H1 (cell line): ENCODE measurements around the gene OR2A42. TPM values are rescaled to one million over a fixed set of nuclear protein-coding genes. Genes with fewer than 3 reads are reported as not detected.
"Not testable (repeated sequence)": the region's sequence is repeated elsewhere in the genome, so short reads cannot be mapped to it uniquely, and the experiment has no call there.

Experiments used
- CTCF ChIA-PET: fragments of 300-600 bp; sonication (Branson Sonifier 250); formaldehyde crosslinking; loops from one replicate; lab custom pipeline; 2021; ENCODE audit not compliant: partially characterized antibody; lab: Charles Lee
- POLR2A ChIA-PET: fragments of 300-600 bp; sonication (Branson Sonifier 250); formaldehyde crosslinking; loops from one replicate; lab custom pipeline; 2021; ENCODE audit warnings: inconsistent platforms; ENCODE audit not compliant: partially characterized antibody; lab: Charles Lee
- DNase-seq, 2 experiments: peaks; one replicate each; pipeline versions ENCODE4 v3.0.0 to v3.0.0-alpha.2; 2010 to 2022; ENCODE audit warnings: low spot score in 2 of 2, low read depth in 1 of 2, mixed read lengths in 1 of 2
- FAIRE-seq: peaks from 2 replicates; lab custom pipeline; 2011; peaks lifted over from hg19 to GRCh38; lab: Jason Lieb, UNC
- H2AFZ ChIP-seq: 2 replicates; pipeline ENCODE4 v1.8.1; 2012; ENCODE audit warnings: low read length, inconsistent platforms
- H2AK5ac ChIP-seq: 2 replicates; pipeline ENCODE4 v1.6.1; 2013; ENCODE audit warnings: low read depth, low read length
- H2BK120ac ChIP-seq: replicated peaks from 2 replicates; pipeline ENCODE3; 2013; ENCODE audit warnings: low read depth, low read length, inconsistent platforms
- H2BK12ac ChIP-seq: 2 replicates; pipeline ENCODE4 v1.6.1; 2013; ENCODE audit warnings: low read depth, low read length
- H2BK15ac ChIP-seq: 2 replicates; pipeline ENCODE4 v1.6.1; 2013; ENCODE audit warnings: low read length
- H2BK20ac ChIP-seq: 2 replicates; pipeline ENCODE4 v1.6.1; 2013; ENCODE audit warnings: low read length
- H2BK5ac ChIP-seq: 2 replicates; pipeline ENCODE4 v1.6.1; 2013; ENCODE audit warnings: low read depth, low read length
- H3K14ac ChIP-seq: 2 replicates; pipeline ENCODE4 v1.6.1; 2013; ENCODE audit warnings: inconsistent platforms; ENCODE audit not compliant: insufficient read length
- H3K18ac ChIP-seq: 2 replicates; pipeline ENCODE4 v1.6.1; 2013; ENCODE audit warnings: low read length; ENCODE audit errors: extremely low read depth
- H3K23ac ChIP-seq: 2 replicates; pipeline ENCODE4 v1.6.1; 2013; ENCODE audit warnings: inconsistent platforms; ENCODE audit not compliant: insufficient read length
- H3K23me2 ChIP-seq: 2 replicates; pipeline ENCODE4 v1.6.1; 2013; ENCODE audit warnings: low read depth, low read length
- H3K27ac ChIP-seq: 2 replicates; pipeline ENCODE4 v1.6.1; 2011; ENCODE audit warnings: low read depth, low read length, inconsistent platforms
- H3K27me3 ChIP-seq, 4 experiments: replicated peaks in 1 of 4; 1 replicate in 1 of 4; 2 replicates in 3 of 4; pipeline versions ENCODE4 v1.6.1 to v1.8.1; 2011 to 2013; ENCODE audit warnings: low read length in 3 of 4, mild to moderate bottlenecking in 3 of 4, inconsistent platforms in 2 of 4, mixed read lengths in 2 of 4, moderate library complexity in 1 of 4; ENCODE audit not compliant: control insufficient read depth in 3 of 4, insufficient read depth in 3 of 4; ENCODE audit errors: extremely low read depth in 1 of 4
- H3K36me3 ChIP-seq, 4 experiments: 2 replicates each; pipeline versions ENCODE4 v1.6.1 to v1.8.1; 2011 to 2013; ENCODE audit warnings: mild to moderate bottlenecking in 4 of 4, low read length in 3 of 4, moderate library complexity in 2 of 4, control low read depth in 1 of 4, inconsistent platforms in 1 of 4; ENCODE audit not compliant: insufficient read depth in 4 of 4, control insufficient read depth in 2 of 4
- H3K4ac ChIP-seq: replicated peaks from 2 replicates; pipeline ENCODE3; 2013; ENCODE audit warnings: low read length, low read depth, mixed read lengths, inconsistent platforms; ENCODE audit not compliant: insufficient read length
- H3K4me1 ChIP-seq, 4 experiments: replicated peaks in 1 of 4; 1 replicate in 1 of 4; 2 replicates in 3 of 4; pipeline versions ENCODE4 v1.6.1 to v1.8.1; 2011 to 2013; ENCODE audit warnings: low read length in 3 of 4, inconsistent platforms in 2 of 4, mixed read lengths in 1 of 4; ENCODE audit not compliant: insufficient read depth in 4 of 4, control insufficient read depth in 3 of 4
- H3K4me2 ChIP-seq, 2 experiments: 2 replicates each; pipeline versions ENCODE4 v1.6.1 to v1.8.1; 2011 to 2013; ENCODE audit warnings: low read depth in 2 of 2, low read length in 2 of 2, control low read depth in 1 of 2, inconsistent platforms in 1 of 2, mild to moderate bottlenecking in 1 of 2; ENCODE audit not compliant: insufficient read depth in 1 of 2
- H3K4me3 ChIP-seq, 4 experiments: fragments of 200-600, 300-600 bp in 1 of 4; sonication (generic), shearing (Covaris generic), sonication (Bioruptor Twin) in 1 of 4; 2 replicates each; pipeline versions ENCODE4 v1.5.1 to v1.8.1; 2011 to 2016; ENCODE audit warnings: low read length in 4 of 4, low read depth in 3 of 4, control low read depth in 2 of 4, inconsistent platforms in 2 of 4, mild to moderate bottlenecking in 2 of 4, mixed read lengths in 1 of 4, moderate library complexity in 1 of 4; ENCODE audit not compliant: insufficient read depth in 2 of 4; ENCODE audit errors: extremely low read depth in 1 of 4
- H3K56ac ChIP-seq: replicated peaks from 2 replicates; pipeline ENCODE3; 2013; ENCODE audit warnings: low read depth, mild to moderate bottlenecking, mixed read lengths, low read length, inconsistent platforms; ENCODE audit not compliant: insufficient read length
- H3K79me1 ChIP-seq: 2 replicates; pipeline ENCODE4 v1.6.1; 2013; ENCODE audit warnings: low read depth, low read length, control low read depth
- H3K79me2 ChIP-seq, 2 experiments: 2 replicates each; pipeline versions ENCODE4 v1.6.1 to v1.8.1; 2012 to 2013; ENCODE audit warnings: low read length in 2 of 2, mild to moderate bottlenecking in 2 of 2, inconsistent platforms in 1 of 2; ENCODE audit not compliant: insufficient read depth in 2 of 2, control insufficient read depth in 1 of 2
- H3K9ac ChIP-seq, 4 experiments: replicated peaks in 1 of 4; 1 replicate in 1 of 4; 2 replicates in 3 of 4; pipeline versions ENCODE4 v1.6.1 to v1.8.1; 2011 to 2013; ENCODE audit warnings: low read depth in 3 of 4, low read length in 3 of 4, control low read depth in 2 of 4, mild to moderate bottlenecking in 2 of 4, moderate library complexity in 2 of 4, inconsistent platforms in 1 of 4; ENCODE audit errors: extremely low read depth in 1 of 4
- H3K9me3 ChIP-seq, 2 experiments: 2 replicates each; pipeline versions ENCODE4 v1.6.1 to v1.8.1; 2012 to 2013; ENCODE audit warnings: mild to moderate bottlenecking in 2 of 2, moderate library complexity in 2 of 2, control low read depth in 1 of 2, inconsistent platforms in 1 of 2, low read depth in 1 of 2, low read length in 1 of 2, mixed read lengths in 1 of 2; ENCODE audit not compliant: insufficient read depth in 2 of 2
- H4K20me1 ChIP-seq, 2 experiments: replicated peaks in 1 of 2; 2 replicates each; pipeline versions ENCODE3 to v1.8.1; 2011 to 2013; ENCODE audit warnings: inconsistent platforms in 2 of 2, low read length in 2 of 2, mild to moderate bottlenecking in 1 of 2; ENCODE audit not compliant: insufficient read depth in 2 of 2, control insufficient read depth in 1 of 2
- H4K5ac ChIP-seq: 2 replicates; pipeline ENCODE4 v1.6.1; 2013; ENCODE audit warnings: low read length, low read depth, mixed read lengths, inconsistent platforms; ENCODE audit not compliant: insufficient read length
- H4K8ac ChIP-seq: 2 replicates; pipeline ENCODE4 v1.8.0; 2013; ENCODE audit warnings: mild to moderate bottlenecking, moderate library complexity, low read length, inconsistent platforms; ENCODE audit not compliant: insufficient read depth; ENCODE audit errors: extremely low read depth
- H4K91ac ChIP-seq: replicated peaks from 2 replicates; pipeline ENCODE3; 2013; ENCODE audit warnings: low read length, mixed read lengths, inconsistent platforms; ENCODE audit not compliant: insufficient read length
- WGBS, 2 experiments: shearing (Covaris generic) in 1 of 2; methylation state at CpG; one replicate each; pipeline versions ENCODE4 v1.1.6 to v1.1.7; 2013 to 2015; ENCODE audit warnings: low lambda C conversion rate in 2 of 2, mixed read lengths in 2 of 2, inconsistent platforms in 1 of 2, low coverage in 1 of 2, missing lambda C conversion rate in 1 of 2; ENCODE audit not compliant: insufficient replicate concordance in 2 of 2, insufficient coverage in 1 of 2, insufficient read length in 1 of 2; ENCODE audit errors: extremely low coverage in 1 of 2, missing lambda C conversion rate in 1 of 2; 5-methylcytosine and 5-hydroxymethylcytosine counted together
- polyA plus RNA-seq, 7 experiments: library from polyadenylated mRNA; depleted of rRNA in 3 of 7; stranded (reverse) in 5 of 7; unstranded in 2 of 7; fragments of >200 nt in 5 of 7; fragments of 200-250 nt in 2 of 7; gene quantifications; 1 replicate in 5 of 7; 2 replicates in 1 of 7; 4 replicates in 1 of 7; pipeline versions ENCODE4 v1.2.1 to v1.2.3, GENCODE V29; 2011 to 2013; ENCODE audit warnings: missing spikeins in 2 of 7, mixed read lengths in 2 of 7
- total RNA-seq: library from RNA; stranded (reverse); fragmentation: NEBNext Ultra II Directional; extraction: Animal tissue kit (Norgen Biotek cat#: 25700); gene quantifications from 2 replicates; pipeline ENCODE4 v1.2.1, GENCODE V29; 2021

OR2A42 gene
- total and polyA plus RNA-seq, 2 of the 8 experiments (the other 6 are each of a cell fraction or from before 2014, with no cell fraction given), result not detected

DNA sequence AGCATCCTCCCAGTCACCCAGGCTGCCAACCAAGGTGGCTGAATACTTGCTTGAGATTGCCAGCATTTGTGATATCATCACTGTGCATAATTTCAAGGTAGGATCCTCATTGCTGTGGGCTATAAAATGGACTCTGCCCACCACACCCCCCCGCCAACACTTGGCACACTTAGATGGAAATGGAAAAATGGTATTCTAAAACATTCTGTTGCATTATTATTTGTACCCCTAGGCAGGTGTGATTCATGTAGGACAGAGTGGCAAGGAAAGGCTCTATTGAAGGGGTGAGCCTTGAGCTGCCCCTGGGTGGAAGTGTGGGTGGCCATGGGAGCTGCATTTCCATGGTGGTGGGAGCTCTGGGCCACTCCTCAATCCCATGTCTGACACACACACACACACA lies 20.8 kb downstream of the OR2A42 start:
- H3K14ac ChIP-seq, H2BK12ac ChIP-seq, H3K36me3 ChIP-seq, H2AFZ ChIP-seq, H3K27ac ChIP-seq, H3K79me2 ChIP-seq, H3K23ac ChIP-seq, H3K79me1 ChIP-seq, H2BK5ac ChIP-seq, H3K4me3 ChIP-seq, H4K91ac ChIP-seq, H3K18ac ChIP-seq, H4K20me1 ChIP-seq, H2BK20ac ChIP-seq, H2BK15ac ChIP-seq, H3K56ac ChIP-seq, H3K4me1 ChIP-seq, CTCF ChIA-PET, H2AK5ac ChIP-seq, H2BK120ac ChIP-seq, H3K23me2 ChIP-seq, H3K9ac ChIP-seq, H3K27me3 ChIP-seq, H3K4ac ChIP-seq, H4K5ac ChIP-seq, H4K8ac ChIP-seq, POLR2A ChIA-PET, FAIRE-seq, DNase-seq, H3K9me3 ChIP-seq, H3K4me2 ChIP-seq: not testable (repeated sequence)
- 96% methylated on average over 1 of the region's 1 CpG; no CpG with 5 or more reads in 1 of the 2 experiments for WGBS, 2 experiments

DNA sequence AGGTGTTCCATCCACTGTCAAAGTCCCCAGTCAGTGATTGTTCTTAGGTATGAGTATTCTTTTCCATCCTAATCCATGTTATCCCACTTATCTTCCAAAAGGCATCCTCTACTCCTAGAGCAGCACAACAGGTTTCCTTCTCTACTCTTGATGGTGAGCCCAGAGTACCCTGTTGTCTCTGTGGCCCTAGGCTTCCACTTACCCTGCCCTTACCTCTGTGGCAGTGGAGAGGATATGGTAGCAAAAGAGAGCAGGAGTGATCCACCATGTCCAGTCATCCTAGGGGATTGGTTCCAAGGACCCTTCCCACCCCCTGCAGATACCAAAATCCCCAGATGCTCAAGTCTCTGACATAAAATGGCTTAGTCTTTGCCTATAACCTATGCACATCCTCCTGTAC lies 22.2 kb downstream of the OR2A42 start:
- H2BK20ac ChIP-seq, H3K4me3 ChIP-seq, CTCF ChIA-PET, H3K4me1 ChIP-seq, H4K91ac ChIP-seq, H2BK12ac ChIP-seq, FAIRE-seq, H3K18ac ChIP-seq, H3K27ac ChIP-seq, H4K5ac ChIP-seq, H2AK5ac ChIP-seq, H4K20me1 ChIP-seq, H4K8ac ChIP-seq, H3K9me3 ChIP-seq, H3K4me2 ChIP-seq, H2BK5ac ChIP-seq, H3K36me3 ChIP-seq, H3K79me1 ChIP-seq, H2AFZ ChIP-seq, H2BK120ac ChIP-seq, H3K4ac ChIP-seq, H3K14ac ChIP-seq, H3K9ac ChIP-seq, DNase-seq, POLR2A ChIA-PET, H3K79me2 ChIP-seq, H3K23me2 ChIP-seq, H2BK15ac ChIP-seq, H3K23ac ChIP-seq, H3K27me3 ChIP-seq, H3K56ac ChIP-seq: not testable (repeated sequence)
